AG04450 (cell line): ENCODE data around the gene DCAF4L1. TPM values are rescaled to one million over a fixed set of nuclear protein-coding genes. Genes with fewer than 3 reads are reported as not detected.
A peak's percentile ranks its signal among the peaks of the same experiment; 100 is the strongest.

Experiments used
- CTCF ChIA-PET: fragments of 300-600, 350-600 bp; formaldehyde crosslinking; extraction: SDS; loops from one replicate; lab custom pipeline; 2022; ENCODE audit warnings: antibody characterized with exemption, inconsistent platforms; lab: Charles Lee
- POLR2A ChIA-PET: fragments of 350-600 bp; formaldehyde crosslinking; extraction: SDS; loops from one replicate; lab custom pipeline; 2021; ENCODE audit warnings: antibody characterized with exemption, inconsistent platforms; lab: Yijun Ruan, JAX
- DNase-seq: peaks from one replicate; pipeline ENCODE4 v3.0.0-alpha.2; 2011; ENCODE audit warnings: low read depth, low spot score
- H3K27ac ChIP-seq: one replicate; pipeline ENCODE4 v1.5.1; 2012; ENCODE audit warnings: low read depth, low read length, control low read depth
- H3K27me3 ChIP-seq: one replicate; pipeline ENCODE4 v1.6.0; 2012; ENCODE audit warnings: low read length; ENCODE audit not compliant: control insufficient read depth, insufficient read depth
- H3K4me3 ChIP-seq: 2 replicates; pipeline ENCODE4 v1.5.1; 2011; ENCODE audit warnings: mild to moderate bottlenecking, low read depth, low read length, control low read depth
- H3K9me3 ChIP-seq: 2 replicates; pipeline ENCODE4 v1.5.1; 2012; ENCODE audit warnings: low read length; ENCODE audit not compliant: control insufficient read depth, insufficient read depth
- polyA plus RNA-seq: library from polyadenylated mRNA; depleted of rRNA; stranded (reverse); fragments of >200 nt; gene quantifications from 2 replicates; pipeline ENCODE4 v1.2.3, GENCODE V29; 2011
- TF ChIP-seq, protein P1 (sequence below): IDR thresholded peaks from 2 replicates; pipeline ENCODE4 v1.5.1; 2011; ENCODE audit warnings: low read depth, low read length, control low read depth, inconsistent platforms

Gene DCAF4L1
- polyA plus RNA-seq, 1 experiment: 0.04 TPM

DNA sequence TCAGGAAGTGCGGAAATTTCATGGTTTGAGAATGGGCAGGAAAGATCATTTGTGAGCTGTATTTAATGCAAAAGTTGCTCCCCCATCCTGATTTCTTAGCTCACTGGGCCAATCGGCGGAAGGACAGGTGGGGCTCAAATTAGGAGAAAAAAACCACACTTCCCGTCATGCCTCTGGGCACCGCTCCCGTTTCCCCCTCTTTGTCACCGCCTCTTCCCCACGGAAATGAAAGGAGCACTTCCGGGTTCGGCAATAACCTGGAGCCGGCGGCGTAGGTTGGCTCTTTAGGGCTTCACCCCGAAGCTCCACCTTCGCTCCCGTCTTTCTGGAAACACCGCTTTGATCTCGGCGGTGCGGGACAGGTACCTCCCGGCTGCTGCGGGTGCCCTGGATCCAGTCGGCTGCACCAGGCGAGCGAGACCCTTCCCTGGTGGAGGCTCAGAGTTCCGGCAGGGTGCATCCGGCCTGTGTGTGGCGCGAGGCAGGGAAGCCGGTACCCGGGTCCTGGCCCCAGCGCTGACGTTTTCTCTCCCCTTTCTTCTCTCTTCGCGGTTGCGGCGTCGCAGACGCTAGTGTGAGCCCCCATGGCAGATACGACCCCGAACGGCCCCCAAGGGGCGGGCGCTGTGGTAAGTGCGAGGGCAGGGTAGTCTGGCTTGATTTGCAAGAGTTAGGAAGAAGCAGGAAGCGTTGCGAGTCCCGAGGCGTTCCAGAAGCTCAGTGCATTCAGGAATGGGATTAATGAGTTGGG is 46.5 kb upstream of the DCAF4L1 start, which contains the start of gene TMEM33:
TMEM33 (plus strand) TSS at position 529 of the 751 bp plus-strand sequence; CDS start at position 585, 56 bp downstream.
- DNase-seq: peak; percentile 49
- Histone ChIP-seq H3K27me3 (peaks cover 11% of the 10 kb centered on the region), H3K4me3 (peak within 1 kb of the TSS; percentile 96), H3K27ac (peak within 1 kb of the TSS; percentile 75), H3K9me3 (peaks cover 2% of the 10 kb centered on the region; the same call in 1 of the 2 replicates)
- POLR2A ChIA-PET: interaction anchor here (0.6 kb wide), 2 partner anchors 137 to 538 kb away, joined by 3 to 5 read pairs; no protein-coding TSS in a partner anchor
- TF ChIP-seq, protein P1, sequence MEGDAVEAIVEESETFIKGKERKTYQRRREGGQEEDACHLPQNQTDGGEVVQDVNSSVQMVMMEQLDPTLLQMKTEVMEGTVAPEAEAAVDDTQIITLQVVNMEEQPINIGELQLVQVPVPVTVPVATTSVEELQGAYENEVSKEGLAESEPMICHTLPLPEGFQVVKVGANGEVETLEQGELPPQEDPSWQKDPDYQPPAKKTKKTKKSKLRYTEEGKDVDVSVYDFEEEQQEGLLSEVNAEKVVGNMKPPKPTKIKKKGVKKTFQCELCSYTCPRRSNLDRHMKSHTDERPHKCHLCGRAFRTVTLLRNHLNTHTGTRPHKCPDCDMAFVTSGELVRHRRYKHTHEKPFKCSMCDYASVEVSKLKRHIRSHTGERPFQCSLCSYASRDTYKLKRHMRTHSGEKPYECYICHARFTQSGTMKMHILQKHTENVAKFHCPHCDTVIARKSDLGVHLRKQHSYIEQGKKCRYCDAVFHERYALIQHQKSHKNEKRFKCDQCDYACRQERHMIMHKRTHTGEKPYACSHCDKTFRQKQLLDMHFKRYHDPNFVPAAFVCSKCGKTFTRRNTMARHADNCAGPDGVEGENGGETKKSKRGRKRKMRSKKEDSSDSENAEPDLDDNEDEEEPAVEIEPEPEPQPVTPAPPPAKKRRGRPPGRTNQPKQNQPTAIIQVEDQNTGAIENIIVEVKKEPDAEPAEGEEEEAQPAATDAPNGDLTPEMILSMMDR: peak; percentile 28
- CTCF ChIA-PET: interaction anchor here (0.6 to 1.5 kb wide), 3 partner anchors 22 to 52 kb away, joined by 3 to 5 read pairs (median 4); no protein-coding TSS in a partner anchor

DNA sequence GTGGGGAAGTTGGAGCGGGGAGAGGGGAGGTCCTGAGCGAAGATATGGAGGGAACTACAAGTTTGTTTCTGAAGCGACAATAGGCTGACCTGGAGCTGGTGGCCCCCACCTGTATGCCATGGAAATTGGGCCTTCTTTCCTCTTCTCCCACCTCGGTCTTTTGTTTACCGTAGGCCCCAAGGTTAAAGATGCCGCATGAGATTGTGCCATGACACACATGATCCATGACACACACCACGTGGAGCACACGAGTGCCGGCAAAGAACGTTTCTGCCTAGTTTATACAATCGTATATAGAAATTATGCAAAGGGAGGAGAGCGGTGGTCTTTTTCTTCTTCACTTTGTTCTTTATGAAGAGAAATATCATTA is 45.9 kb upstream of the DCAF4L1 start:
- ChIA-PET POLR2A (interaction anchor here (0.6 kb wide), 2 partner anchors 136 to 539 kb away, joined by 3 to 5 read pairs; no protein-coding TSS in a partner anchor), CTCF (interaction anchor here (0.6 to 1.5 kb wide), 2 partner anchors 22 to 659 kb away, joined by 4 to 8 read pairs; no protein-coding TSS in a partner anchor)
- no peak for DNase-seq
- Histone ChIP-seq H3K27me3 (peaks cover 7% of the 10 kb centered on the region), H3K9me3 (peaks cover 2% of the 10 kb centered on the region; the same call in 1 of the 2 replicates), H3K27ac (peak overlapping the region; percentile 75), H3K4me3 (peak overlapping the region; percentile 96)
- TF ChIP-seq, protein P1: no peak

DNA sequence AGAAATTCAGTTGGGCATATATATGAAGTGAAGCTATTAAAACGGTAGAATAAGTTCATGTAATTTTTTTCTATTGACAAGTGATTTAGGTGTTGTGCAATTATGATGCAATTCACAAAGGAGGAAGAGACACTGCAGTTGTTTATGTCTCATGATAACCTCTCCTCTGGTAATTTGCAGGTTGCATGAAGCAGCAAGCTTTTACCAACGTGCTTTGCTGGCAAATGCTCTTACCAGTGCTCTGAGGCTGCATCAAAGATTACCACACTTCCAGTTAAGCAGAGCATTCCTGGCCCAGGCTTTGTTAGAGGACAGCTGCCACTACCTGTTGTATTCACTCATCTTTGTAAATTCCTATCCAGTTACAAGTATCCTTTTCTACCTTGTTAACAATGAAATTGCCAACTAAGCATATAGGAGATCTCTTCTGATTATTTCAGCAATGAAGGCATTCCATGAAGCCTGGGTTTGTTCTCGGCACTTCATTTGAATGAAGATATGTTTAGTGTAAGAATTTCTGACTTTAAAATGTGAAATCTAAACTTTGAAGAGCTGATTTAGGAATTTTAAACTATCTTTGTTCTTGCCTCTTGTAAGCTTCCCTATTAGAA is 42.4 kb upstream of the DCAF4L1 start:
- POLR2A ChIA-PET: no interaction called here
- Histone ChIP-seq H3K27me3 (no peaks in the 10 kb centered on the region), H3K4me3 (no peak overlapping the region), H3K9me3 (peaks cover 2% of the 10 kb centered on the region; the same call in 1 of the 2 replicates), H3K27ac (no peak overlapping the region)
- no peak for DNase-seq
- TF ChIP-seq, protein P1: no peak
- CTCF ChIA-PET: no interaction called here

DNA sequence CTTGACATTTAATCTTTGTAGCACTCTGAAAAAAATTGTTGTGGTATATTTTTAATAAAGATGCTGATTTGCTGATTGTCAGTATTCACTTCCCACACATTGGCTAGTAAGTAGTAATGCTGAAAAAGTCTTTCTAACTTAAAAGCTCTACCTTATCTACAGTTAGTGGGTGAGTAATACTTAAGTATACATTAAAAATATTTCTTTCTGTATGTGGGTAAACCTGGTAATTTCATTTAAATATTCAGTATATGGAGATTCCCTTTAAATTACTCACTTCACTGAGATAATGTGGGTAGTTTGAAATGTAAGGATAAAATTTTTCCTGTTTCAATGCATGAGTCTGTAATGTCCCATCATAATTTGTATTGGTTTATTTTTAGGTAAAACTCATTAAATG is 40.7 kb upstream of the DCAF4L1 start:
- Histone ChIP-seq H3K4me3 (no peak overlapping the region), H3K27ac (no peak overlapping the region), H3K27me3 (no peaks in the 10 kb centered on the region), H3K9me3 (peaks cover 2% of the 10 kb centered on the region; the same call in 1 of the 2 replicates)
- DNase-seq: no peak
- TF ChIP-seq, protein P1: no peak
- ChIA-PET CTCF (interaction anchor here (0.6 kb wide), 1 partner anchor 18 kb away, joined by 4 read pairs; no protein-coding TSS in a partner anchor), POLR2A (no interaction called here)
